ENCODE data around the gene RIMS4. TPM values are rescaled to one million over a fixed set of nuclear protein-coding genes. Genes with fewer than 3 reads are reported as not detected.

The RIMS4 gene
- total RNA-seq (1 to 10 TPM in 3 of 4 donors, under 1 TPM in 1; 0.57 to 2.4 (median 1.3) TPM), polyA plus RNA-seq (0.38 TPM)
- long read RNA-seq, donor 1, partial matches to known transcripts: 0 of 5 reads
- long read RNA-seq, donor 1, other reads (novel, unspliced or antisense): 5 of 5 reads
- long read RNA-seq, donor 2, partial matches to known transcripts: 0 of 1 reads
- long read RNA-seq, donor 2, other reads (novel, unspliced or antisense): 1 of 1 reads
- long read RNA-seq, donor 3, partial matches to known transcripts: 0 of 3 reads
- long read RNA-seq, donor 3, other reads (novel, unspliced or antisense): 3 of 3 reads
- long read RNA-seq, donor 4, full-length matches to known transcripts: 1 of 1 reads
- long read RNA-seq, donor 4, partial matches to known transcripts: 0 of 1 reads
- long read RNA-seq, donor 4, other reads (novel, unspliced or antisense): 0 of 1 reads

DNA sequence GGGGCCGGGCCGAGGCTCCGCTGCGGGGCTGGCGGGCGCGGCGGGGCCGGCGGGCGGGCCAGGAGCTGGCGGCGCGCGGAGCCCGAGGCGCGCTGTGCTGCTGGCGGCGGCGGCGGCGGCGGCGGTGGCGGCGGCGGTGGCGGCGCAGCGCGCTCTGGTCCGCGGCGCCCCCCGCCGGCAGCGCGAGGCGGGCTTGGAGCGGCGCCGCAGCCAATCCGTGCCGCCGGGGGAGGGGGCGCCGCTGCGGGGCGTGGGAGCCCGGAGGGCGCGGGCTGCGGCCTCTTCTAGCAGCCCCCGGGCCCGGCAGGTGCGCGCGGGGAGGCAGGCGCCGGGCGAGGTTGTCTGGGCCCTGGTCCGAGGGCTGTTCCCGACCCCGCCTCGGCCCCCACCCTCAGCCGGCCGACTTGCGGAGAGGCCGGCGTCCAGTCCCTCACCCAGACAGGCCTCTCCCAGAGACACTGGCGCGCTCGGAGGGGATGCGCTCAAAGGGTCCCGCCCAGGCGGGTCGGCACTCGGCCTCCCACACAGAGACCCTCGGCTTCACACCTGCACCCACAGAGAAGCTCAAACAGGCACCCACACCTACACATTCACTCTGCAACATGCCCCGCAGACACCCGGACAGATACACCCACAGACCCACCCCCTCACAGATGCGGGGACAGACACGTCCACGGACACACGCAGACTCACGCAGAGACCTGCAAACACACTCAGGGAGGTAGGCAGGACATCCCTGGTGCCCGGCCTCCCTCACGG lies at the start of gene RIMS4:
Gene RIMS4 (minus strand): TSS at position 156 of the 759 bp plus-strand sequence. CDS start 275 bp downstream, outside the sequence.
- Histone ChIP-seq H3K4me1 (ENCODE audit: control insufficient read depth, insufficient read depth, low read length) (peaks cover 3% of the 10 kb centered on the region), H3K27me3 (ENCODE audit: control insufficient read depth, insufficient read depth) (no peaks in the 10 kb centered on the region), H3K4me3 (ENCODE audit: low read length) (peak within 1 kb of the TSS; percentile 70), H3K27ac (ENCODE audit: low read length) (no peak within 1 kb of the TSS), H3K9me3 (ENCODE audit: control insufficient read depth, low read length) (peaks cover 8% of the 10 kb centered on the region)
- WGBS: 7% methylated on average over 89 of the region's 89 CpGs
- ATAC-seq (no peak), DNase-seq (peak in 1 of 3 donors; percentile 37)
- intact Hi-C loops (cut with DNase I): no loop called here

GRCh38 chr20:44858606-44859360 lies 48.4 kb upstream of the RIMS4 start:
- DNase-seq (no peak), ATAC-seq (no peak)
- no peaks in the 10 kb centered on the region for H3K27me3 ChIP-seq (ENCODE audit: control insufficient read depth, insufficient read depth)
- no peak overlapping the region for H3K4me3 ChIP-seq (ENCODE audit: low read length)
- no peaks in the 10 kb centered on the region for H3K4me1 ChIP-seq (ENCODE audit: control insufficient read depth, insufficient read depth, low read length)
- intact Hi-C loops (cut with DNase I): no loop called here
- no peak overlapping the region for H3K27ac ChIP-seq (ENCODE audit: low read length)
- no peaks in the 10 kb centered on the region for H3K9me3 ChIP-seq (ENCODE audit: control insufficient read depth, low read length)

DNA sequence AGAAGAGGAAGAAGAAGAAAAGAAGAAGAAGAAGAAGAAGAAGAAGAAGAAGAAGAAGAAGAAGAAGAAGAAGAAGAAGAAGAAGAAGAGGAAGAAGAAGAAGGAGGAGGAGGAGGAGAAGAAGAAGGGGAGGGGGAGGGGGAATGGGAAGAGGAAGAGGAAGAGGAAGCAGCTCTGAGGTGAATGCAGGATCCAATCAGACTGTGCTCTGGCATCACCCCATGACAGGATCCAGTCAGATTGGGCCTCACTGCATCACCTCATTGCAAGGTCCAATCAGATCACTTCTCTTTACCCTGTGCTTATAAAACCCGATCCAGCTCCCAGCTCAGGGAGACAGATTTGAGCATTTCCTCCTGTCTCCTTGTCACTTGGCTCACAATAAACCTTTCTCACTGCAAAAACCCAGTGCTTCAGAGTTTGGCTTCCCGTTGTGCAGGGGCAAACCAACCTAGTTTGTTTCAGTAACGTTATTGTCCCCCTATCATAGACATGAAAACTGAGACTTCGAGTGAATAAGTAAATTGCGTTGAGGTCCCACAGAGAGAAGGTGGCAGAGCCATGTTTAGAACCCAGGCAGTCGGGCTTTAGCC lies 46.6 kb upstream of the RIMS4 start:
- 84% methylated on average over 6 of the region's 6 CpGs for WGBS
- H3K4me3 ChIP-seq (ENCODE audit: low read length): no peak overlapping the region
- no peak overlapping the region for H3K27ac ChIP-seq (ENCODE audit: low read length)
- DNase-seq (no peak), ATAC-seq (no peak)
- H3K9me3 ChIP-seq (ENCODE audit: control insufficient read depth, low read length): no peaks in the 10 kb centered on the region
- no peaks in the 10 kb centered on the region for H3K4me1 ChIP-seq (ENCODE audit: control insufficient read depth, insufficient read depth, low read length)
- H3K27me3 ChIP-seq (ENCODE audit: control insufficient read depth, insufficient read depth): no peaks in the 10 kb centered on the region
- intact Hi-C loops (cut with DNase I): no loop called here

- no peaks in the 10 kb centered on the region for H3K27me3 ChIP-seq (ENCODE audit: control insufficient read depth, insufficient read depth)
- WGBS: 88% methylated on average over 2 of the region's 2 CpGs
- no peaks in the 10 kb centered on the region for H3K9me3 ChIP-seq (ENCODE audit: control insufficient read depth, low read length)
- DNase-seq (no peak), ATAC-seq (no peak)
- no peak overlapping the region for H3K27ac ChIP-seq (ENCODE audit: low read length)
- H3K4me3 ChIP-seq (ENCODE audit: low read length): no peak overlapping the region
- intact Hi-C loops (cut with DNase I): no loop called here
- no peaks in the 10 kb centered on the region for H3K4me1 ChIP-seq (ENCODE audit: control insufficient read depth, insufficient read depth, low read length)
Observed at GRCh38 chr20:44856442-44856841, 46.1 kb upstream of the RIMS4 start.

DNA sequence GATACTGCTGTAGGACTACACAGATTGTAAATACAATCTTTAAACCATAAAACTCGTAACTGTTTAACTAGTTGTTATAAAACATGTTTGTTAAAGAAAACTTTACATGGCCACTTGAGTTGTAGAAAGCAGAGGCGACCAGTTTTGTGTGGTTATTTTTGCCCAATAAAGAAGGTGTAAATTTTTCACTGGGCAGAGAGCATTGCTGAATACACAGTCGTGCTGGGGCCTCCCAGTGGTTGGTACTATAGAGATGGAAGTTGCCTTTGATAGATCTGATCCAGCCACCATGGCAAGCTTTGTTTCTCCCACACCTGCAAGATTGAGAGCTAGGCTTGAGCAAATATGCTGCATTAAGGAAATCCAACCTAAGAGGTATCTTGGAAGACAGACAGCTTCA lies 41.2 kb upstream of the RIMS4 start:
- Histone ChIP-seq H3K9me3 (ENCODE audit: control insufficient read depth, low read length) (no peaks in the 10 kb centered on the region), H3K4me1 (ENCODE audit: control insufficient read depth, insufficient read depth, low read length) (no peaks in the 10 kb centered on the region), H3K27me3 (ENCODE audit: control insufficient read depth, insufficient read depth) (no peaks in the 10 kb centered on the region), H3K4me3 (ENCODE audit: low read length) (no peak overlapping the region), H3K27ac (ENCODE audit: low read length) (no peak overlapping the region)
- DNase-seq (no peak), ATAC-seq (no peak)
- 61% methylated on average over 3 of the region's 3 CpGs for WGBS
- intact Hi-C loops (cut with DNase I): no loop called here

DNA sequence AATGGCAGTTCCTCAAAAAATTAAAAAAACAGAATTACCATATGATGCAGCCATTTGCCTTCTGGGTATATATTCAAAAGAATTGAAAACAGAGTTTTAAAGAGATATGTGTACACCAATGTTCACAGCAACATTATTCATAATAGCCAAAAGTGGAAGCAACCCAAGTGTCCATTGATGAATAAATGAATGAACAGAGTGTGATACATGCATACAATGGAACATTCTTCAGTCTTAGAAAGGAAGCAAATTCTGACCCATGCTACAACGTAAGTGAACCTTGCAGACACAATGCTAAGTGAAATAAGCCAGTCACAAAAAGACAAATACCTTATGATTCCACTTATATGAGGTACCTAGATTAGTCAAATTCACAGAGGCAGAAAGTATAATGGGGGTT lies 40.5 kb upstream of the RIMS4 start:
- intact Hi-C loops (cut with DNase I): no loop called here
- DNase-seq: no peak

GRCh38 chr20:44850272-44850671 lies 39.9 kb upstream of the RIMS4 start:
- intact Hi-C loops (cut with DNase I): no loop called here
- WGBS: 46% methylated on average over 3 of the region's 3 CpGs

More for the DNA sequence above, 40.5 kb upstream of the RIMS4 start:
- Histone ChIP-seq H3K27ac (ENCODE audit: low read length) (no peak overlapping the region), H3K4me1 (ENCODE audit: control insufficient read depth, insufficient read depth, low read length) (no peaks in the 10 kb centered on the region), H3K27me3 (ENCODE audit: control insufficient read depth, insufficient read depth) (no peaks in the 10 kb centered on the region), H3K9me3 (ENCODE audit: control insufficient read depth, low read length) (no peaks in the 10 kb centered on the region), H3K4me3 (ENCODE audit: low read length) (no peak overlapping the region)
- 64% methylated on average over 1 of the region's 1 CpG for WGBS
- ATAC-seq: no peak

DNA sequence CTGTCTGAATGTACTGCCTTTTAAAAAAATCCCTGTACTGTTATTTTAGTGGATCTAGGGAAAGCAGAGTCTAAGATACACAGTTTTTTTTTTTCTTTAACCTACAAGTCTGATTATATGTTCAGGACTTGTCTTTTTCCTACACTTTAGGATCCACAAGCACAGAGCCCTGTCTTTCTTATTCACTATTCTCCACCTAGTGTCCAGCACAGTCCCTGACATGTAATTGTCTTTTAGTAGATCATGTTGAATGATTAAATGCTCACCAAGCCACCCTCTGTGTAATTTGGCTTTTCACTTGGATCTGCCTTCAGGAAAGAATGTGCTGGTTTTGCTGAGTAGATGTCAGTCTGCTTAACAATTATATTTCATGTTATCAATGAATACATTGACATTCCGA lies 39.4 kb upstream of the RIMS4 start:
- DNase-seq: no peak
- no peak for ATAC-seq
- no peak overlapping the region for H3K4me3 ChIP-seq (ENCODE audit: low read length)
- H3K27me3 ChIP-seq (ENCODE audit: control insufficient read depth, insufficient read depth): no peaks in the 10 kb centered on the region
- intact Hi-C loops (cut with DNase I): no loop called here
- no peak overlapping the region for H3K27ac ChIP-seq (ENCODE audit: low read length)
- no peaks in the 10 kb centered on the region for H3K4me1 ChIP-seq (ENCODE audit: control insufficient read depth, insufficient read depth, low read length)
- no peaks in the 10 kb centered on the region for H3K9me3 ChIP-seq (ENCODE audit: control insufficient read depth, low read length)
- WGBS: 68% methylated on average over 1 of the region's 1 CpG

More at GRCh38 chr20:44850272-44850671, 39.9 kb upstream of the RIMS4 start:
- H3K27ac ChIP-seq (ENCODE audit: low read length): no peak overlapping the region
- H3K4me3 ChIP-seq (ENCODE audit: low read length): no peak overlapping the region
- ATAC-seq (no peak), DNase-seq (no peak)
- H3K27me3 ChIP-seq (ENCODE audit: control insufficient read depth, insufficient read depth): no peaks in the 10 kb centered on the region
- H3K4me1 ChIP-seq (ENCODE audit: control insufficient read depth, insufficient read depth, low read length): no peaks in the 10 kb centered on the region
- no peaks in the 10 kb centered on the region for H3K9me3 ChIP-seq (ENCODE audit: control insufficient read depth, low read length)

GRCh38 chr20:44848254-44849015 lies 38.1 kb upstream of the RIMS4 start:
- no peaks in the 10 kb centered on the region for H3K4me1 ChIP-seq (ENCODE audit: control insufficient read depth, insufficient read depth, low read length)
- intact Hi-C loops (cut with DNase I): no loop called here
- 82% methylated on average over 4 of the region's 4 CpGs for WGBS
- no peak for ATAC-seq
- DNase-seq: no peak
- no peak overlapping the region for H3K4me3 ChIP-seq (ENCODE audit: low read length)
- H3K9me3 ChIP-seq (ENCODE audit: control insufficient read depth, low read length): no peaks in the 10 kb centered on the region
- no peak overlapping the region for H3K27ac ChIP-seq (ENCODE audit: low read length)
- no peaks in the 10 kb centered on the region for H3K27me3 ChIP-seq (ENCODE audit: control insufficient read depth, insufficient read depth)

- intact Hi-C loops (cut with DNase I): no loop called here
- DNase-seq: no peak
- H3K4me1 ChIP-seq (ENCODE audit: control insufficient read depth, insufficient read depth, low read length): no peaks in the 10 kb centered on the region
- H3K27ac ChIP-seq (ENCODE audit: low read length): no peak overlapping the region
- WGBS: 83% methylated on average over 5 of the region's 5 CpGs
- H3K9me3 ChIP-seq (ENCODE audit: control insufficient read depth, low read length): no peaks in the 10 kb centered on the region
- peaks cover 2% of the 10 kb centered on the region for H3K27me3 ChIP-seq (ENCODE audit: control insufficient read depth, insufficient read depth)
- no peak for ATAC-seq
- no peak overlapping the region for H3K4me3 ChIP-seq (ENCODE audit: low read length)
Observed at GRCh38 chr20:44843876-44844275, 33.5 kb upstream of the RIMS4 start.
